OCI-LY3 (cell line): ENCODE results near the gene GDPD4.

Experiments used
- EZH2phosphoT487 ChIP-seq: fragments of 200-600 bp; shearing (Covaris generic); IDR thresholded peaks from 2 replicates; pipeline ENCODE4 v1.6.1; 2018; ENCODE audit warnings: antibody characterized with exemption, mixed run types, low read depth
- TF ChIP-seq, protein P1 (sequence below): fragments of 200-600, 300-600 bp; sonication (generic); IDR thresholded peaks from 2 replicates; pipeline ENCODE4 v1.5.1; 2014; ENCODE audit warnings: antibody characterized with exemption, low read length, low read depth

GRCh38 chr11:77167791-77168190 lies 133.7 kb downstream of the GDPD4 start:
- TF ChIP-seq, protein P1, sequence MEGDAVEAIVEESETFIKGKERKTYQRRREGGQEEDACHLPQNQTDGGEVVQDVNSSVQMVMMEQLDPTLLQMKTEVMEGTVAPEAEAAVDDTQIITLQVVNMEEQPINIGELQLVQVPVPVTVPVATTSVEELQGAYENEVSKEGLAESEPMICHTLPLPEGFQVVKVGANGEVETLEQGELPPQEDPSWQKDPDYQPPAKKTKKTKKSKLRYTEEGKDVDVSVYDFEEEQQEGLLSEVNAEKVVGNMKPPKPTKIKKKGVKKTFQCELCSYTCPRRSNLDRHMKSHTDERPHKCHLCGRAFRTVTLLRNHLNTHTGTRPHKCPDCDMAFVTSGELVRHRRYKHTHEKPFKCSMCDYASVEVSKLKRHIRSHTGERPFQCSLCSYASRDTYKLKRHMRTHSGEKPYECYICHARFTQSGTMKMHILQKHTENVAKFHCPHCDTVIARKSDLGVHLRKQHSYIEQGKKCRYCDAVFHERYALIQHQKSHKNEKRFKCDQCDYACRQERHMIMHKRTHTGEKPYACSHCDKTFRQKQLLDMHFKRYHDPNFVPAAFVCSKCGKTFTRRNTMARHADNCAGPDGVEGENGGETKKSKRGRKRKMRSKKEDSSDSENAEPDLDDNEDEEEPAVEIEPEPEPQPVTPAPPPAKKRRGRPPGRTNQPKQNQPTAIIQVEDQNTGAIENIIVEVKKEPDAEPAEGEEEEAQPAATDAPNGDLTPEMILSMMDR: no peak
- TF ChIP-seq EZH2phosphoT487: no peak
